K562 (cell line): ENCODE measurements around the gene SLC27A6. TPM values are rescaled to one million over a fixed set of nuclear protein-coding genes. Genes with fewer than 3 reads are reported as not detected.

Source experiments
- ATAC-seq: fragments of 200-7000 bp; cut with Tn5 transposase; 3 replicates; pipeline ENCODE4 v1.9.1; 2020; ENCODE audit warnings: moderate library complexity
- BruUV-seq: library from RNA; stranded (reverse); fragments of 400-500 nt; replicated peaks from 2 replicates; lab custom pipeline; 2021; lab: Mats Ljungman, UMichigan
- CTCF ChIA-PET: fragments of 300-600 bp; formaldehyde crosslinking; extraction: SDS; loops from one replicate; lab custom pipeline; 2021; ENCODE audit warnings: low intra/inter-chr PET ratio; lab: Yijun Ruan, JAX
- POLR2A ChIA-PET: fragments of 300-600, 350-650 bp; sonication (Branson Sonifier 250); formaldehyde crosslinking; extraction: SDS; loops from one replicate; lab custom pipeline; 2021; ENCODE audit warnings: antibody characterized with exemption, inconsistent platforms; lab: Yijun Ruan, JAX
- DNase-seq, 4 experiments: peaks; one replicate each; pipeline versions ENCODE4 v3.0.0 to v3.0.0-alpha.2; 2011 to 2018; ENCODE audit warnings: low spot score in 3 of 4, mixed read lengths in 3 of 4; ENCODE audit errors: extremely low read depth in 1 of 4
- FAIRE-seq: peaks from 2 replicates; lab custom pipeline; 2011; peaks lifted over from hg19 to GRCh38; lab: Jason Lieb, UNC
- H2AFZ ChIP-seq: 2 replicates; pipeline ENCODE4 v1.6.0; 2011; ENCODE audit warnings: low read depth, low read length, control low read depth, inconsistent platforms
- H3K27ac ChIP-seq: fragments of 200-600 bp; 3 replicates; pipeline ENCODE4 v1.8.0; 2011; ENCODE audit warnings: low read depth, mild to moderate bottlenecking, control low read depth, inconsistent platforms, low read length, moderate library complexity, mixed read lengths; ENCODE audit errors: extremely low read depth
- H3K27me3 ChIP-seq, 2 experiments: fragments of 300-600 bp in 1 of 2; 2 replicates in 1 of 2; 3 replicates in 1 of 2; pipeline versions ENCODE4 v1.6.0 to v1.8.0; 2011; ENCODE audit warnings: inconsistent platforms in 2 of 2, low read length in 2 of 2, mild to moderate bottlenecking in 1 of 2, mixed read lengths in 1 of 2, moderate library complexity in 1 of 2; ENCODE audit not compliant: control insufficient read depth in 2 of 2, insufficient read depth in 2 of 2
- H3K36me3 ChIP-seq: fragments of 300-600 bp; 3 replicates; pipeline ENCODE4 v1.8.0; 2011; ENCODE audit warnings: mild to moderate bottlenecking, low read length, inconsistent platforms; ENCODE audit not compliant: control insufficient read depth, insufficient read depth
- H3K4me1 ChIP-seq, 2 experiments: fragments of 200-600 bp in 1 of 2; replicated peaks in 1 of 2; 2 replicates in 1 of 2; 3 replicates in 1 of 2; pipeline versions ENCODE4 v1.5.1 to v1.8.0; 2011; ENCODE audit warnings: inconsistent platforms in 2 of 2, low read length in 2 of 2, mild to moderate bottlenecking in 1 of 2, mixed read lengths in 1 of 2, moderate library complexity in 1 of 2; ENCODE audit not compliant: control insufficient read depth in 2 of 2, insufficient read depth in 2 of 2
- H3K4me2 ChIP-seq: 2 replicates; pipeline ENCODE4 v1.6.1; 2011; ENCODE audit warnings: low read length, control low read depth, inconsistent platforms, mixed read lengths; ENCODE audit not compliant: insufficient read depth
- H3K4me3 ChIP-seq: fragments of 200-600 bp; sonication (generic), shearing (Covaris generic); 2 replicates; pipeline ENCODE4 v1.5.1; 2016; ENCODE audit warnings: control low read depth, inconsistent platforms
- H3K79me2 ChIP-seq: fragments of 200-600 bp; 3 replicates; pipeline ENCODE4 v1.8.0; 2011; ENCODE audit warnings: low read length, inconsistent platforms; ENCODE audit not compliant: control insufficient read depth, insufficient read depth
- H3K9ac ChIP-seq, 2 experiments: 2 replicates each; pipeline versions ENCODE4 v1.6.0 to v1.6.1; 2011; ENCODE audit warnings: low read depth in 2 of 2, low read length in 2 of 2, control low read depth in 1 of 2, inconsistent platforms in 1 of 2, mild to moderate bottlenecking in 1 of 2, mixed read lengths in 1 of 2; ENCODE audit not compliant: insufficient read depth in 1 of 2
- H3K9me1 ChIP-seq: one replicate; pipeline ENCODE4 v1.6.0; 2011; ENCODE audit warnings: inconsistent platforms, mild to moderate bottlenecking, low read length, moderate library complexity; ENCODE audit not compliant: control insufficient read depth, insufficient read depth
- H3K9me3 ChIP-seq: replicated peaks from 2 replicates; pipeline ENCODE4 v1.5.1; 2011; ENCODE audit warnings: low read depth, low read length, inconsistent platforms; ENCODE audit not compliant: control insufficient read depth, insufficient read depth
- H4K20me1 ChIP-seq: replicated peaks from 2 replicates; pipeline ENCODE4 v1.6.1; 2011; ENCODE audit warnings: low read length, inconsistent platforms, mixed read lengths; ENCODE audit not compliant: control insufficient read depth, insufficient read depth
- CEBPG ChIP-seq, 3 experiments: fragments of 200-800 bp in 1 of 3; sonication (Bioruptor generic) in 1 of 3; sonication (generic) in 1 of 3; formaldehyde crosslinking in 1 of 3; IDR thresholded peaks in 2 of 3; conservative IDR thresholded peaks in 1 of 3; 2 replicates each; pipeline versions ENCODE4 v1.6.1 to v1.8.0; 2016 to 2022; ENCODE audit warnings: missing compliant biosample characterization in 2 of 3, missing genetic modification characterization in 2 of 3, mild to moderate bottlenecking in 1 of 3, missing genetic modification reagents in 1 of 3
- EGR1 ChIP-seq: fragments of 450-650 bp; conservative IDR thresholded peaks from 2 replicates; pipeline ENCODE4 v1.6.1; 2017; ENCODE audit warnings: mild to moderate bottlenecking
- ELK3 ChIP-seq: fragments of 450-650 bp; formaldehyde crosslinking; IDR thresholded peaks from 2 replicates; pipeline ENCODE4 v1.4.0; 2020; ENCODE audit warnings: mild to moderate bottlenecking
- FOXK1 ChIP-seq: sonication (generic); formaldehyde crosslinking; IDR thresholded peaks from 2 replicates; pipeline ENCODE4 v1.8.0; 2022; ENCODE audit warnings: missing genetic modification reagents, mild to moderate bottlenecking, borderline replicate concordance
- LCOR ChIP-seq: sonication (generic); formaldehyde crosslinking; IDR thresholded peaks from 2 replicates; pipeline ENCODE4 v1.8.0; 2022; ENCODE audit warnings: mild to moderate bottlenecking, missing genetic modification reagents
- MEF2A ChIP-seq: IDR thresholded peaks from 2 replicates; pipeline ENCODE4 v1.6.1; 2011; ENCODE audit warnings: low read depth, mild to moderate bottlenecking, low read length, moderate library complexity; ENCODE audit not compliant: control insufficient read depth
- NFXL1 ChIP-seq: fragments of 450-650 bp; formaldehyde crosslinking; IDR thresholded peaks from 2 replicates; pipeline ENCODE4 v1.4.0; 2021; ENCODE audit warnings: mild to moderate bottlenecking
- SMARCC2 ChIP-seq: fragments of 450-650 bp; IDR thresholded peaks from 2 replicates; pipeline ENCODE4 v1.6.1; 2017; ENCODE audit warnings: antibody characterized with exemption, moderate library complexity, mild to moderate bottlenecking, low read depth
- WGBS: fragments of 100-300 bp; shearing (Covaris generic); methylation state at CpG from one replicate; pipeline ENCODE4 v1.1.6; 2016; ENCODE audit warnings: low coverage, mixed read lengths; ENCODE audit not compliant: insufficient coverage; ENCODE audit errors: missing lambda C conversion rate; 5-methylcytosine and 5-hydroxymethylcytosine counted together
- in situ Hi-C: fragments of 300-500 bp; cut with MboI; formaldehyde crosslinking; loops from 4 replicates; pipeline ENCODE4 v1.15.0; 2018; ENCODE audit warnings: inconsistent platforms, mixed read lengths
- intact Hi-C: fragments of 100-400 bp; cut with micrococcal nuclease; formaldehyde crosslinking; loops from 2 replicates; pipeline ENCODE4 v1.14.2; 2022
- polyA plus RNA-seq, 8 experiments: library from polyadenylated mRNA; depleted of rRNA in 4 of 8; stranded (reverse) in 5 of 8; unstranded in 3 of 8; fragments of >200 nt; fragmentation: Nextera tagmentation in 2 of 8; fragmentation: Illumina TruSeq in 1 of 8; extraction: Ambion mirVana in 2 of 8; extraction: Trizol in 1 of 8; gene quantifications; 2 replicates each; pipeline versions ENCODE4 v1.2.1 to v1.2.3, GENCODE V29; 2011 to 2014; ENCODE audit warnings: inconsistent platforms in 1 of 8, missing spikeins in 1 of 8
- total RNA-seq, 7 experiments: library from RNA; depleted of rRNA in 6 of 7; stranded (reverse); fragments of >200 nt in 6 of 7; fragmentation: Illumina TruSeq in 2 of 7; extraction: Trizol in 2 of 7; gene quantifications; 2 replicates each; pipeline versions ENCODE4 v1.2.1 to v1.2.3, GENCODE V29; 2011 to 2021; ENCODE audit warnings: low replicate concordance in 1 of 7

Gene SLC27A6
- total and polyA plus RNA-seq, 9 of the 15 experiments (the other 6 are each of a cell fraction or from before 2014, with no cell fraction given) = 0.56 to 1.9 (median 1.2) TPM

GRCh38 chr5:129077433-129078075 is 112.3 kb downstream of the SLC27A6 start:
- Histone ChIP-seq H3K79me2 (no peaks in the 10 kb centered on the region), H3K27me3 (no peaks in the 10 kb centered on the region), H3K4me1 (peaks cover 6 to 40% of the 10 kb centered on the region in 2 experiments; a peak in 4 of 5 replicates), H3K9me1 (no peaks in the 10 kb centered on the region), H3K4me3 (no peak overlapping the region), H3K9ac (no peak overlapping the region), H3K27ac (no peak overlapping the region; the same call in 2 of the 3 replicates), H3K4me2 (no peak overlapping the region), H4K20me1 (no peaks in the 10 kb centered on the region), H3K36me3 (no peaks in the 10 kb centered on the region), H3K9me3 (no peaks in the 10 kb centered on the region), H2AFZ (no peak overlapping the region)
- DNase-seq (no peak), ATAC-seq (no peak), FAIRE-seq (no peak)
- WGBS = 50% methylated on average over 3 of the region's 3 CpGs
- in situ Hi-C loops (loop anchor here (5.0 to 25.0 kb wide), 2 partner anchors 95 to 1540 kb away; no protein-coding TSS in a partner anchor), intact Hi-C loops (loop anchor here (2.0 kb wide), 1 partner anchor 17 kb away; the partner anchor contains the start of gene ISOC1)
- ChIA-PET CTCF (no interaction called here), POLR2A (interaction anchor here (1.1 kb wide), 1 partner anchor 40 kb away, joined by 4 read pairs; no protein-coding TSS in a partner anchor)
- TF ChIP-seq MEF2A (no peak), NFXL1 (CRISPR knock-in tag) (no peak), CEBPG (CRISPR knock-in tag; IDR thresholded peaks at IDR 0.05) (no peak), CEBPG (tag; conservative IDR thresholded peaks at IDR 0.05 in 1 of 2, IDR thresholded peaks at IDR 0.05 in 1 of 2) (no peak), ELK3 (CRISPR knock-in tag) (no peak), FOXK1 (CRISPR knock-in tag) (no peak), EGR1 (no peak), LCOR (no peak), SMARCC2 (no peak)
- no TSS peak for BruUV-seq
